GM12878 (cell line): ENCODE measurements around the gene ITGA8.

Experiments
- ATF3 ChIP-seq: IDR thresholded peaks from 2 replicates; pipeline ENCODE4 v1.6.1; 2011; ENCODE audit warnings: low read depth, mild to moderate bottlenecking, low read length, moderate library complexity, borderline replicate concordance; ENCODE audit errors: extremely low read depth
- BRCA1 ChIP-seq: IDR thresholded peaks from 2 replicates; pipeline ENCODE4 v1.6.1; 2011; ENCODE audit warnings: low read depth, low read length, improper control_type of control experiment
- CBX3 ChIP-seq: fragments of 200-600 bp; sonication (generic); IDR thresholded peaks from 2 replicates; pipeline ENCODE4 v1.6.1; 2016; ENCODE audit warnings: low read depth, borderline replicate concordance
- CREM ChIP-seq: IDR thresholded peaks from 2 replicates; pipeline ENCODE4 v1.6.1; 2014; ENCODE audit warnings: antibody characterized with exemption, low read depth
- CTCF ChIP-seq, 3 experiments: IDR thresholded peaks in 2 of 3; conservative IDR thresholded peaks in 1 of 3; 2 replicates each; pipeline ENCODE4 v1.5.1; 2011; ENCODE audit warnings: low read depth in 3 of 3, low read length in 3 of 3, mild to moderate bottlenecking in 3 of 3, control low read depth in 2 of 3, moderate library complexity in 2 of 3, inconsistent platforms in 1 of 3, mixed read lengths in 1 of 3; ENCODE audit not compliant: control insufficient read depth in 2 of 3, insufficient read depth in 1 of 3; ENCODE audit errors: extremely low read depth in 1 of 3
- E2F4 ChIP-seq: IDR thresholded peaks from 2 replicates; pipeline ENCODE4 v1.6.1; 2012; ENCODE audit warnings: low read depth, low read length, improper control_type of control experiment
- ELK1 ChIP-seq: IDR thresholded peaks from 2 replicates; pipeline ENCODE4 v1.6.1; 2012; ENCODE audit warnings: low read depth, low read length, improper control_type of control experiment
- HDGF ChIP-seq: fragments of 450-650 bp; IDR thresholded peaks from 2 replicates; pipeline ENCODE4 v1.6.1; 2016; ENCODE audit warnings: antibody characterized with exemption
- MAX ChIP-seq: IDR thresholded peaks from 2 replicates; pipeline ENCODE4 v1.6.1; 2012; ENCODE audit warnings: low read depth, low read length, improper control_type of control experiment
- POLR2AphosphoS2 ChIP-seq: IDR thresholded peaks from 2 replicates; pipeline ENCODE4 v1.6.1; 2011; ENCODE audit warnings: low read depth, mild to moderate bottlenecking, low read length, improper control_type of control experiment, moderate library complexity
- POLR2AphosphoS5 ChIP-seq: IDR thresholded peaks from 2 replicates; pipeline ENCODE4 v1.6.1; 2011; ENCODE audit warnings: mild to moderate bottlenecking, low read length, inconsistent platforms
- PRDM15 ChIP-seq: fragments of 450-650 bp; formaldehyde crosslinking; IDR thresholded peaks from 2 replicates; pipeline ENCODE4 v1.4.0; 2020; ENCODE audit warnings: mild to moderate bottlenecking, moderate library complexity
- SPI1 ChIP-seq: IDR thresholded peaks from 2 replicates; pipeline ENCODE4 v1.6.1; 2011; ENCODE audit warnings: low read depth, mild to moderate bottlenecking, low read length, moderate library complexity, borderline replicate concordance; ENCODE audit not compliant: insufficient read depth

- TF ChIP-seq CREM (no peak), ELK1 (no peak), MAX (no peak), E2F4 (no peak), ATF3 (no peak), PRDM15 (CRISPR knock-in tag) (no peak), POLR2AphosphoS5 (no peak), CBX3 (no peak), HDGF (no peak), CTCF (IDR thresholded peaks at IDR 0.05 in 2 of 3, conservative IDR thresholded peaks at IDR 0.05 in 1 of 3; ENCODE audit: control insufficient read depth in 2 of 3, extremely low read depth in 1 of 3, insufficient read depth in 1 of 3, low read depth in 3 of 3, low read length in 3 of 3) (no peak), BRCA1 (no peak), SPI1 (no peak), POLR2AphosphoS2 (no peak)
Observed at GRCh38 chr10:15630353-15630752, 89.4 kb downstream of the ITGA8 start.
